OCI-LY7 (cell line): ENCODE results near the gene ITIH1.

ENCODE experiments used
- CTCF ChIP-seq: fragments of 200-600 bp; sonication (generic); conservative IDR thresholded peaks from 2 replicates; pipeline ENCODE4 v1.5.1; 2014; ENCODE audit warnings: mild to moderate bottlenecking, antibody characterized with exemption, low read length, moderate library complexity, mixed read lengths
- EZH2phosphoT487 ChIP-seq: fragments of 200-600 bp; sonication (generic); IDR thresholded peaks from 2 replicates; pipeline ENCODE4 v1.6.1; 2018; ENCODE audit warnings: low read depth, borderline replicate concordance, mild to moderate bottlenecking, mixed run types, antibody characterized with exemption, low read length, moderate library complexity, mixed read lengths

- no peak for TF ChIP-seq CTCF
- no peak for TF ChIP-seq EZH2phosphoT487
These were observed 1.8 kb downstream of the ITIH1 start for GRCh38 chr3:52779011-52779836.
